GM12892 (cell line): Measurements from ENCODE around the gene FBRSL1.

Experiments used
- POLR2AphosphoS5 ChIP-seq: IDR thresholded peaks from 2 replicates; pipeline ENCODE4 v1.6.1; 2011; ENCODE audit warnings: low read depth, low read length, control low read depth
- TAF1 ChIP-seq: IDR thresholded peaks from 2 replicates; pipeline ENCODE4 v1.6.1; 2011; ENCODE audit warnings: low read depth, mild to moderate bottlenecking, control low read depth, low read length, borderline replicate concordance

GRCh38 chr12:132490422-132491137 is 629 bp downstream of the FBRSL1 start:
- TF ChIP-seq TAF1, result no peak
- no peak for TF ChIP-seq POLR2AphosphoS5
